Mucosa of descending colon (tissue), 3 donors: ENCODE measurements around the gene MGAT5. TPM values are rescaled to one million over a fixed set of nuclear protein-coding genes. Genes with fewer than 3 reads are reported as not detected.

Source experiments
- ATAC-seq: fragments of 200-7000 bp; cut with Tn5 transposase; one replicate; pipeline ENCODE4 v1.9.1; 2020; ENCODE audit warnings: mild to moderate bottlenecking, moderate library complexity
- DNase-seq, 3 donors: peaks; one replicate each; pipeline ENCODE4 v3.0.0-alpha.2; 2020
- H3K36me3 ChIP-seq: fragments of 200-600 bp; one replicate; pipeline ENCODE4 v1.8.0; 2021; ENCODE audit warnings: low read depth, mild to moderate bottlenecking
- H3K4me1 ChIP-seq: fragments of 200-600 bp; one replicate; pipeline ENCODE4 v1.8.0; 2021; ENCODE audit warnings: low read depth, mild to moderate bottlenecking
- H3K4me3 ChIP-seq: fragments of 200-600 bp; one replicate; pipeline ENCODE4 v1.8.0; 2021; ENCODE audit warnings: mild to moderate bottlenecking
- H3K9me3 ChIP-seq: fragments of 200-600 bp; one replicate; pipeline ENCODE4 v1.8.0; 2021; ENCODE audit warnings: mild to moderate bottlenecking
- CTCF ChIP-seq: fragments of 200-600 bp; IDR thresholded peaks from one replicate; pipeline ENCODE4 v1.8.0; 2022; ENCODE audit warnings: antibody characterized with exemption, mild to moderate bottlenecking
- intact Hi-C, 2 donors: fragments of 100-400 bp; cut with DNase I in 1 of 2; cut with micrococcal nuclease in 1 of 2; formaldehyde crosslinking; loops; one replicate each; pipeline versions ENCODE4 v1.11.0 to v1.11.1; 2022; cut with DNase I, micrococcal nuclease
- total RNA-seq, 3 donors: library from RNA; stranded (reverse); fragmentation: NEBNext Ultra II Directional in 2 of 3; extraction: Animal tissue kit (Norgen Biotek cat#: 25700) in 2 of 3; gene quantifications; one replicate each; pipeline versions ENCODE4 v1.2.1 to v1.2.4, GENCODE V29; 2021 to 2023
- donor health status: DM: no; HTN: no; CAD: no; lungs with moderate emphysema.
- donor health status: DM: no; HTN: no; CAD: no.
- donor health status: DM: no; HTN: yes; CAD: no.

MGAT5 gene
- total RNA-seq, 3 donors from 2014 or later: 56.5 to 75.5 (median 69.7) TPM

DNA sequence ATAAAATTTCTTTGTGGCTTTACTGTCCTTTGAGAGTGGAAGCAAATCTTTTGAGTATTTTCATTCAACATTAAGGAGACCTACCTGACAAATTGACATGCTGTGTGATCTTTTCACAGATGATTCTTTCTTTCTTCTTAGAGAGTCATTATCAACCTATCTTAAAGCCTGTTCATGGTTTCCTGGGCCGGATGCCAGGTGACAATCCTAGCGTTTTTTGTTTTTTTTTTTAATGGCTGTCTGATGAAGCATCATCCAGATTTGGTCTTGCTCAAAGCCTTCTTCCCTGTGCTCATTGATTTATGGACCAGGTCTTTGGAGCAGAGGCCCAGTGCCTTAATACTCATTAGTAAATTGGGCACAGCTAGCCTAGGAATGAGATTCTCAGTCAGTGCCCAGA, 9.8 kb upstream of the MGAT5 start:
- ATAC-seq: no peak
- Histone ChIP-seq H3K36me3 (no peaks in the 10 kb centered on the region), H3K4me3 (no peak overlapping the region), H3K9me3 (no peaks in the 10 kb centered on the region), H3K4me1 (peaks cover 14% of the 10 kb centered on the region)
- TF ChIP-seq CTCF: no peak
- intact Hi-C loops: no loop called here
- no peak for DNase-seq

DNA sequence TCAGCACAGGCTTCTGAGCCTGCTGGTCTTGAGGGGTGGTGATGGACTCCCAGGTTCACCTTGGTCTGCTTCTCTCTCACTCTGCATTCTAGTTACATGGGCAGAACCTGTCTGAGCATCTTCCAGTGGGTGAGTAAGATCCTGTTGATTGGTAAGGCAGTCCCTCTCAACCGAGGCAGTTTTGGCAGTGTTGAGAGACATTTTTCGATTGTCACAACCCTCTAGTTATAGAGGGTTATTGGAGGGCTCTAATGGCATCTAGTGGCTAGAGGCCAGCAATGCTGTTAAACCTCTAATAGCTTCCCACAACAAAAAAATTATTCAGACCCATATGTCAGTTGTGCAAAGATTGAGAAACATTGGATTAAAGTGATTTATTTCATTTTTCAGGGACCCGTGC, 9.3 kb upstream of the MGAT5 start:
- H3K4me1 ChIP-seq: peaks cover 14% of the 10 kb centered on the region
- ATAC-seq (no peak), DNase-seq (no peak)
- intact Hi-C loops: no loop called here
- H3K9me3 ChIP-seq: no peaks in the 10 kb centered on the region
- TF ChIP-seq CTCF: no peak
- no peaks in the 10 kb centered on the region for H3K36me3 ChIP-seq
- H3K4me3 ChIP-seq: no peak overlapping the region

GRCh38 chr2:134245340-134245984, 8.4 kb upstream of the MGAT5 start:
- intact Hi-C loops: no loop called here

DNA sequence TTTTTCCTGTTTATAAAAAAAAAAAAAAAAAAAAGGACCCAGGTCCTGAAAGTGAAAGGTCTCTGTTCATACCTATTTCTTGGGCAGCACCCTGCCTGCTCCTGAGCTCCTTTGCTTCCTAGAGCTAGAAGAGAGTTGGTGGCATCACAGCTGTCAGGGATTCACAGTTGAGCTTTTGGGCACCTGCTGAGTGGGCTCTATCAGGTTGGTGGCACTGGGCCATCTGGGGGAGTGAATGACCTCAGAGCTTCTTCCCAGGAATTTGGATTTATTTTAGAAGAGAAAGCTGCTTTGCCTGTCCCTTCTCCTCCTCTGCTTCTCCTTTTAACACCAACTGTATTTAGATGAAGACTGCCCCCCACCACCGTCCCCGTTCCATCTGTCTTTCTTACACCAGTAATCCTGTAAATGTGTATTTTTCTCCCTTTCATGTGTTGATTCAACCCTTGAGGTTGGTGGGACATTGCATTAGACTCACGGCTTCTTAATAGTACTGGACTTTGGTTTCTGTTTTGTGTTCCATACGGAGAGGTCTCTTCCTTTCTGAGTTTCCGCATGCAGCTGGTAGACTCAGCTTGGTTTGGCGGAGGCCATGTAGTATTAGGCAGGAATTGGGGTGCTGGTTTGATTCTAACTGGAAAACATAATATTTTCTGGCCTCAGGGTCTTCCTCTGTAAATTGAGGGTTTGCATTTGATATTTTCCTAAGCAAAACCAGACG, 7.6 kb upstream of the MGAT5 start:
- no peak for TF ChIP-seq CTCF
- Histone ChIP-seq H3K4me1 (peaks cover 14% of the 10 kb centered on the region), H3K36me3 (no peaks in the 10 kb centered on the region), H3K4me3 (no peak overlapping the region), H3K9me3 (no peaks in the 10 kb centered on the region)
- ATAC-seq (no peak), DNase-seq (no peak)
- intact Hi-C loops: no loop called here

More at GRCh38 chr2:134245340-134245984, 8.4 kb upstream of the MGAT5 start:
- ATAC-seq (peak; percentile 83), DNase-seq (peak in 2 of 3 donors; percentile 72 to 96)
- H3K4me3 ChIP-seq: no peak overlapping the region
- no peaks in the 10 kb centered on the region for H3K36me3 ChIP-seq
- no peaks in the 10 kb centered on the region for H3K9me3 ChIP-seq
- peak; percentile 71 for TF ChIP-seq CTCF
- peaks cover 14% of the 10 kb centered on the region for H3K4me1 ChIP-seq

- ATAC-seq: no peak
- no peaks in the 10 kb centered on the region for H3K36me3 ChIP-seq
- TF ChIP-seq CTCF: no peak
- intact Hi-C loops: no loop called here
- peaks cover 8% of the 10 kb centered on the region for H3K4me1 ChIP-seq
- H3K9me3 ChIP-seq: no peaks in the 10 kb centered on the region
- H3K4me3 ChIP-seq: no peak overlapping the region
- DNase-seq: no peak
These were observed 6.2 kb upstream of the MGAT5 start for GRCh38 chr2:134247679-134248078.
